Activated T-helper 9 cell treated with anti-CD3 and anti-CD28 coated beads, Interleukin-2, amount 50 U/mL, for 16 hours (primary cell): ENCODE results near the gene VTCN1.

Source experiments
- DNase-seq: peaks from one replicate; pipeline ENCODE4 v3.0.0-alpha.2; 2020; ENCODE audit warnings: low read depth

The VTCN1 gene

GRCh38 chr1:117209094-117209493 is 1.6 kb downstream of the VTCN1 start:
- DNase-seq = no peak

DNA sequence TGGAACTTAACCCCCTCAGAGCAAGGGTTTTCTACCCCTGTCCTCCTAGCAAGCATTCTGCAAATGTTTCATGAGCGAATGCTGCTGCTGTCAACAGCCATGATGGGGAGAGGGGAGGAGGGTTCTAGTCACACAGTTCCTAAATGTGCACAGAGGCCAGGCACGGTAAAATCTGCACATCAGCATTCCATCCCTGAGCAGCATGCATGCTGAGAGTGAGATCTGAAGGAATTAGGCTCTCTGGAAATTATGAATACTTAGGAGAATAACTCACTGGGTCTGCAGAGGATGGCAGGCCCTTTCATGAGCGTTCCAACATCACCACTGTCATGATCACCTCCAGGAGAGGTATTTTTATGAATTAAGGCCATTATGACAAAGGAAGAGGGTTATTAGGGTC is 2.1 kb downstream of the VTCN1 start:
- DNase-seq = no peak

GRCh38 chr1:117205368-117205767 is 5.4 kb downstream of the VTCN1 start:
- no peak for DNase-seq

- no peak for DNase-seq
Measured at GRCh38 chr1:117201808-117202207, 8.9 kb downstream of the VTCN1 start.

GRCh38 chr1:117198097-117198496 is 12.6 kb downstream of the VTCN1 start:
- no peak for DNase-seq

DNA sequence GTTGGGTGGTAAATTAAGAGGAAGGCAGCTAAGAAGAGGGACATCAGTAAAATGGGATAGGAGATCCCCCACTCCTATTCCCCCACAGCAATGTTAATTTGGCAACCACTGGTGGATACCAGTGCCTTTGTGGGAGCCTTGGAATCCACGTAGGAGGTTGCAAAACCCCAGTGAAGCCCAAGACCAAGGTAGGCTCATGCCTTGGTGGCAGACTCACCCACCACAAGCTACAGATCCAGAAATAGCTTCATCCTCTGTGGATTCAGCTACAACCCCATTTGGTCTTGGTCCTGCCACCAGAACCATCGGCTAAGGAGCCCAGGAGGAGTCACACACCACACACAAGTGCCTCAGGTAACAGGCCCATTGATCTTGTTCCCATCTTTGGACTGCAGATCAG is 21.0 kb downstream of the VTCN1 start:
- no peak for DNase-seq

GRCh38 chr1:117188816-117189437 is 21.8 kb downstream of the VTCN1 start:
- DNase-seq = no peak

DNA sequence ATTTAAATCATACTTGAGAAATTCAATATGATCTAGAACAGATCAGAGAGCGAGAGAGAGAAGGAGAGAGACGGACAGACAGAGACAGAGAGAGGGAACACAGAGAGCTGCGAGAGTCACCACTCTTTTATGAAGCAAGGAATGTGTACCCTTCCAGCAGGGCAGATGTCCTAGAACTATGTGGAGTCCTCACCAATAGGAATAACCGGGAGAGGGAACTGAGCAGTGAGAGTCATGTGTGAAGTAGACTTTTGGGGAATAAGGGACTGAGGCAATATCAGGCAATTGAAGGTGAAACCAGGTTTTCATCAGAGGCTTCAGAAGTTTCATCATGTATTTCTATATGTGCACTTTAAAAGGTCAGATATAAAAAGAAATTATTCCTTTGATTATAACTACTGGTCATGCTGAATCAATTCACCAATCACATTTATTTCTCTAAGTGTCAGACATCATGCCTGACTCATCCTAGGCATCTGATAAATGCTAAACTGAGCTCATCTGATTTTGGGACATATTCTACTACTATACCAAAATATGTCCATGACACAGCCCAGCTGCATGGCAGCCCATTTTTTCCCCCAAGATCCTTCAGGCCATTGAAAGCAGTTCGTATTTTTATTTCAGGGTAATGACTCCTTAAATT is 22.4 kb downstream of the VTCN1 start:
- no peak for DNase-seq

DNA sequence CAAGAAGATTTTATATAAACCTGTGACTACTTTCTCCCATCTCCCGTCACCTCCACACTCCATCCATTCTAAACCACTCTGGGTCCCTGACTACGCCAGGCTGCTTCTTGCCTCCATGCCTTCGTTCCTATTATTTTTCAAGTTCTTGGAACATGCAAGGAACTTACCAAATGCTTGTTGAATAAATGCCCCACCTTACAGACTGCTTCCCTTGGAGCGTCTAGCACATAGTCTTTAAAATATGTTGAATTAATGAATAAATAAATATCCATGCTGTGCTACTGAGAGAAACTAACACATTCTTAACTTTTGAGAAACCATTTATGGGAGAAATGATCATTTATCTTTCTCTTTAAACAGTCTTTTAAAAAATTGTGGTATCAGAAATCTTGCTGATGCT is 27.6 kb downstream of the VTCN1 start:
- DNase-seq = no peak

GRCh38 chr1:117182319-117182718 is 28.4 kb downstream of the VTCN1 start:
- no peak for DNase-seq

DNA sequence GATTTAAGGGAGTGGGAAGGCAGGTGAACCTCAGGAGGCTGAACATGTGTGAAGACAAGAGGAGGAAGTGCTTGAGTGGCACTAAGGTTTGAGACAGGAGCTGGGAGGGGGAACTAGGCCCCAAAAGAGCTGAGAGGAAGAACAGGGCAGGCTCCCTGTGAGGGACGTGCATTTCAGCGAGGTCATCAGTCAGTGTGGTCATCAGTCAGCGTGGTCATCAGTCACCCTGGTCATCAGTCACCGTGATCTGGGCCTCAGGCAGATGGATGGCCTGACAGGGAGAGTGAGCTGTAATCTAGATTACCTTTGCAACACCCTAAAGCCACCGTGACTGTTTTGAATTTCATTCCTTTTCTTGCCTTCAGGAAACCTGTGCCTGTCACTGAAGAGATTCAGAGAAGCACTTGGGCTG is 29.1 kb downstream of the VTCN1 start:
- DNase-seq = no peak

- no peak for DNase-seq
Measured at GRCh38 chr1:117180147-117180967, 30.4 kb downstream of the VTCN1 start.

- DNase-seq = no peak
Measured at GRCh38 chr1:117179471-117179870, 31.3 kb downstream of the VTCN1 start.

- DNase-seq = no peak
Measured at GRCh38 chr1:117178756-117179155, 32.0 kb downstream of the VTCN1 start.

DNA sequence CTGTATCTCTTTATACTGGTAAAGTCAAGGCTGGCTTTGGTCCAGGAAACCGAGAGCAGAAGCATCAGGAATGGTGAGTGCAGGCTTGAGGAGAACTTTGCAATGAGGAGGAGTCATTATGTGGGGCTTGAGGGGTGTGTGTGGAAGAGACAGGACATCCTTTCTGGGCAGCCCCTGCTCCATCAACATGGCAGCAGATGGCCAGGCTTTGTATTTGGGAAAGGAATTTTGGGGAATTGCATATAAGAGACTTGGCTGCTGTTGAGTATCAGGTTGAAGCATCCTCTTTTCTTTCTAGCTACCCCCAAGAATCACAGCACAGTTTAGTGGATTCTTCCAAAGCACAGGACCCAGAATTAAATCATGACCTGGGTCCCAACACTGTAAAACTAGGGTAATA is 33.4 kb downstream of the VTCN1 start:
- no peak for DNase-seq

DNA sequence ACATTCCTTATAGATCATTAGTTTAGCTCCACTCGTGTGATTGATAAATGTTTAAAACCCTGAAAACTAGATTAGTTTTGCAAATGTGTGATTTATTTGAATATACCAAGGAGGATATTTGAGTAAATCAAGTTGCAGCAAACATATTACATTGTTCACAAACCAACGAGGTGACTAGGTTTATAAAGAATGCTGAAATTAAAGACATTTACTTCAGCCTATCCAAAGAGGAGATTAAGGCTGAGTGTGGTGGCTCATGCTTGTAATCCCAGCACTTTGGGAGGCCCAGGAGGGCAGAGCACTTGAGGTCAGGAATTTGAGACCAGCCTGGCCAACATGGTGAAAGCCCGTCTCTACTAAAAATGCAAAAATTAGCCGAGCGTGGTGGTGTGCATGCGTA is 34.1 kb downstream of the VTCN1 start:
- no peak for DNase-seq

- no peak for DNase-seq
Measured at GRCh38 chr1:117174851-117175250, 35.9 kb downstream of the VTCN1 start.

- no peak for DNase-seq
Measured at GRCh38 chr1:117173691-117174090, 37.0 kb downstream of the VTCN1 start.

DNA sequence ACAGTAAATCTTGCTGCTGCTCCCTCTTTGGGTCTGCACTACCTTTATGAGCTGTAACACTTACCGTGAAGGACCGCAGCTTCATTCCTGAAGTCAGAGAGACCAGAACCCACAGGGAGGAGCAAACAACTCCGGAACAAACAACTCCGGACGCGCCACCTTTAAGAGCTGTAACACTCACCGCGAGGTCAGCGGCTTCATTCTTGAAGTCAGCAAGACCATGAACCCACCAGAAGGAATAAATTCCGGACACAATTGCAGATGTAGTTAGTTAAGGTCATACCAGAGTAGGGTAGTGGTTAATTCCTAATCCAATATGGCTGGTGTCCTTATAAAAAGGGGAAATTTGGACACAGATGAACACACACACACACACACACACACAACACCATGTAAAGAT is 37.7 kb downstream of the VTCN1 start:
- DNase-seq = no peak

DNA sequence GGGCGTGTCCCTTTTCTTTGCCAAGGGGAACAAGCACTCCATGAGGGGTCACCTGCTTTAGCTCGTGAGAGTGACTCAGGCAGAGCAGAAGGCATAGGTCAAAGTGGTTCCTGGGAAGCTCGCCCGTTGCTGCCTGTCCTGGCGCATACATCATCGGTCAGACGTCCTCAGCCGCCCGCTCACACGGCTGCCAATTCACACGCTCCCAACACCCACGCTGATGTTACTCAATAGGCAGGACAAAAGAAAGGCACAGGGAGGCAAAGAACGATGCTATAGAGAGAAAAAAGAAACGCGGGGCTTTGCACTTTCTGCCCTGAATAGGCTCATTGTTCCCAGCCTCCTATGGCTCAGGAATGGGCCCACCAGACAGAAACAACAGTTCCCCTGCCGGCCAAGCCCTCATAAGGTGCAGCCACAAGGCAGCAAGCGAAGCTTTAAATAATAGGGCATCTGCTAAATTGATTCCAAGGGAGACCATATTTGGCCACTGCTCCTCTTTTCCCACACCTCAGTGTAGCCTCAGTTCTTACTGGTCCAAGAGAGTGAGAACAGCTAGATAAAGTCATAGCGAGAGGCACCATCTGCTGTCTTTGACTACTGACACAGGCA is 38.7 kb downstream of the VTCN1 start:
- no peak for DNase-seq

GRCh38 chr1:117169871-117170596 is 40.7 kb downstream of the VTCN1 start:
- DNase-seq = no peak

GRCh38 chr1:117167402-117167801 is 43.3 kb downstream of the VTCN1 start:
- no peak for DNase-seq
